Heart right ventricle (tissue), 16 donors: ENCODE results near the gene TLE5. TPM values are rescaled to one million over a fixed set of nuclear protein-coding genes. Genes with fewer than 3 reads are reported as not detected.
"Not testable (repeated sequence)": the region's sequence is repeated elsewhere in the genome, so short reads cannot be mapped to it uniquely, and the experiment has no call there.

ENCODE experiments used
- ATAC-seq, 8 donors: fragments of 200-7000 bp; cut with Tn5 transposase; one replicate each; pipeline ENCODE4 v1.9.1; 2020; ENCODE audit warnings: mild to moderate bottlenecking in 8 of 8, moderate library complexity in 8 of 8, moderate number of reproducible peaks in 1 of 8
- DNase-seq, 2 donors: peaks; one replicate each; pipeline ENCODE4 v3.0.0-alpha.2; 2020
- H3K27ac ChIP-seq, 10 donors: fragments of 200-600 bp; sonication (generic) in 2 of 10; one replicate each; pipeline versions ENCODE4 v1.5.0 to v1.8.0; 2020 to 2022; ENCODE audit warnings: mild to moderate bottlenecking in 3 of 10
- H3K27me3 ChIP-seq, 7 donors: fragments of 200-600 bp; one replicate each; pipeline ENCODE4 v1.8.0; 2021 to 2022; ENCODE audit warnings: mild to moderate bottlenecking in 2 of 7
- H3K36me3 ChIP-seq, 9 donors: fragments of 200-600 bp; sonication (generic) in 1 of 9; one replicate each; pipeline versions ENCODE4 v1.5.0 to v1.8.0; 2020 to 2022; ENCODE audit warnings: mild to moderate bottlenecking in 2 of 9
- H3K4me1 ChIP-seq, 9 donors: fragments of 200-600 bp; sonication (generic) in 1 of 9; one replicate each; pipeline versions ENCODE4 v1.5.0 to v1.8.0; 2020 to 2022; ENCODE audit warnings: mild to moderate bottlenecking in 4 of 9
- H3K4me3 ChIP-seq, 10 donors: fragments of 200-600 bp; sonication (generic) in 2 of 10; one replicate each; pipeline versions ENCODE4 v1.5.0 to v1.8.0; 2020 to 2022; ENCODE audit warnings: mild to moderate bottlenecking in 7 of 10, moderate library complexity in 2 of 10
- H3K9me3 ChIP-seq, 11 donors: fragments of 200-600 bp in 10 of 11; sonication (generic) in 2 of 11; one replicate each; pipeline versions ENCODE4 v1.5.0 to v1.8.0; 2013 to 2022; ENCODE audit warnings: mild to moderate bottlenecking in 2 of 11, control low read depth in 1 of 11, moderate library complexity in 1 of 11
- CTCF ChIP-seq, 9 donors: fragments of 200-600 bp; sonication (generic) in 2 of 9; IDR thresholded peaks; one replicate each; pipeline versions ENCODE4 v1.5.0 to v1.8.0; 2021 to 2022; ENCODE audit warnings: antibody characterized with exemption in 9 of 9, mild to moderate bottlenecking in 5 of 9, moderate library complexity in 1 of 9
- WGBS, 2 donors: extraction: QIAGEN DNeasy Blood & Tissue Kit; methylation state at CpG; one replicate each; pipeline ENCODE4 v1.1.7; 2013; ENCODE audit warnings: inconsistent platforms in 1 of 2; 5-methylcytosine and 5-hydroxymethylcytosine counted together
- intact Hi-C, 10 donors: fragments of 100-400 bp; cut with DNase I; formaldehyde crosslinking; loops; one replicate each; pipeline versions ENCODE4 v1.11.1 to v1.14.2; 2022
- polyA plus RNA-seq, 2 donors: library from polyadenylated mRNA; stranded (reverse); fragments of 200-250 nt; gene quantifications; one replicate each; pipeline ENCODE4 v1.2.3, GENCODE V29; 2013
- total RNA-seq, 10 donors: library from RNA; stranded (reverse); fragmentation: NEBNext Ultra II Directional in 3 of 10; extraction: Animal tissue kit (Norgen Biotek cat#: 25700) in 3 of 10; gene quantifications; one replicate each; pipeline versions ENCODE4 v1.2.1 to v1.2.4, GENCODE V29; 2021 to 2023
- donor health status: Arrhythmogenic right ventricular cardiomyopathy.
- donor health status: ischemic (EF 13 %, LVEDD 7.1; RV severe dilation, severe dysfunction).
- donor health status: healthy with polysubstance abuse.
- donor health status: DM: no; HTN: yes; CAD: no.
- donor health status: DM: no; HTN: no; CAD: no.
- donor health status: ischemic (EF 25% LVEDD 6.9; RV normal size, moderate dysfunction).
- donor health status: ischemic (EF 25% LVEDD 5.7; RV mildly dilated, moderate dysfunction).
- donor health status: healthy.
- donor health status: DM: yes; HTN: yes; CAD: no.
- donor health status: Ischemic cardiomyopathy.
- donor health status: ischemic (EF 35%, LVEDD 5.7; RV mildly dilated, moderate dysfunction).
- donor health status: nonischemic (EF 11% LVEDD 7.7; RV severe dilation, severe dysfunction).
- donor health status: DM: yes; HTN: yes; CAD: no.
- donor health status: PGD.
- donor health status: ischemic (EF 29% LVEDD 5.4; RV normal size, mild dysfunction).
- donor health status: nonischemic (EF 23%, LVEDD 6.1; RV moderate dilation, normal function).

TLE5 gene
- total and polyA plus RNA-seq, 12 donors: 653 to 1,254 (median 758) TPM

DNA sequence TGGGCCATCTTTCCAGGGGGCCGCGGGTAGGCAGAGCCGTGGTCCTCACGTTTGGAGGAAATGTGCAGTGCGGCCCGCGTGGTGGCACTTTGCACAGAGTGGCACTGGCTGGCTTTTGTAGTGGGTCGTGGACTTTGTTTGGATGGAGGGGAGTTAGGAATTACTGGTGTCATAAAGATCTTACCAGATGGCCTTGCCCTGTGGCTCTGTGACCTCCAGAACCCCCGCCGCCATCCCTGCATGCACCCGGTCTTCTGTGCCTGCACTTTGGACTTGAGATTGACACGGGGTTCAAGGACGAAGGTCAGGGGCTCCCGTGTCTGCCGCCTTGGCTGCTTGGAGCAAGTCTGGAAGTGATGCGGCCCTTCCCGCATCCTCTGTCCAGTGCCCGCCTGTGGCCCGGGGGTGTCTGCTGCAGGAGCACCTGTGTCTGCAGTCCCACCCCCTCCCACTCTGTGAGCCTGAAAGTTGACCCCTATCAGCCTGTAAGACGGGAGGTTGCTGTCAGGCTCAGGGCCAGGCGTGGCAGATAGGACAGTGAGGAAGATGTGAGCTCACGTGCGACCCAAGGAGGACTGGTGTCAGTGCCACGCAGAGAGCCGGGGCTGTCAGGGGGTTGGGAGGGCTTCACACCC, 34.1 kb upstream of the TLE5 start:
- peaks cover 38 to 66% (median 63%) of the 10 kb centered on the region in 9 donors for H3K4me1 ChIP-seq
- no peak for ATAC-seq

GRCh38 chr19:3095441-3096191, 33.3 kb upstream of the TLE5 start:
- Histone ChIP-seq H3K4me1 (peaks cover 33 to 59% (median 55%) of the 10 kb centered on the region in 9 donors), H3K4me3 (peak overlapping the region; percentile 86 to 100 (median 98)), H3K36me3 (no peaks in the 10 kb centered on the region), H3K27me3 (peaks cover 0 to 32% (median 0%) of the 10 kb centered on the region in 7 donors), H3K27ac (peak overlapping the region; percentile 5 to 95 (median 90)), H3K9me3 (no peaks in the 10 kb centered on the region)
- no peak for TF ChIP-seq CTCF (IDR thresholded peaks at IDR 0.05)
- 5 to 6% methylated on average over 31 of the region's 31 CpGs for WGBS, 2 donors
- intact Hi-C loops: loop anchor here in 3 of 10 donors (5.0 kb wide), 2 partner anchors 33 to 123 kb away; partner anchors contain the start of gene TLE5 (in 3 of the 3)
- ATAC-seq: peak in 1 of 8 donors; percentile 2
- DNase-seq: peak in 1 of 2 donors; percentile 45

More for the DNA sequence above, 34.1 kb upstream of the TLE5 start:
- H3K27ac ChIP-seq: peak overlapping the region; percentile 86 to 95 (median 90)
- DNase-seq: peak in 1 of 2 donors; percentile 6
- H3K9me3 ChIP-seq: no peaks in the 10 kb centered on the region
- H3K36me3 ChIP-seq: no peaks in the 10 kb centered on the region
- 30 to 38% methylated on average over 25 of the region's 25 CpGs for WGBS, 2 donors
- intact Hi-C loops: loop anchor here in 3 of 10 donors (5.0 kb wide), 2 partner anchors 34 to 124 kb away; partner anchors contain the start of gene TLE5 (in 3 of the 3)
- TF ChIP-seq CTCF (IDR thresholded peaks at IDR 0.05): no peak
- H3K4me3 ChIP-seq: peak overlapping the region; percentile 86 to 100 (median 98)
- peaks cover 0 to 32% (median 0%) of the 10 kb centered on the region in 7 donors for H3K27me3 ChIP-seq

- Histone ChIP-seq H3K4me3 (peak overlapping the region; percentile 86 to 100 (median 98)), H3K36me3 (no peaks in the 10 kb centered on the region), H3K4me1 (peaks cover 29 to 51% (median 47%) of the 10 kb centered on the region in 9 donors), H3K27me3 (peaks cover 0 to 32% (median 0%) of the 10 kb centered on the region in 7 donors), H3K9me3 (no peaks in the 10 kb centered on the region), H3K27ac (peak overlapping the region; percentile 5 to 95 (median 90))
- no peak for ATAC-seq
- no peak for DNase-seq
- WGBS, 2 donors: 1% methylated on average over 48 to 57 of the region's 57 CpGs
- intact Hi-C loops: loop anchor here in 5 of 10 donors (1.0 to 5.0 kb wide), 4 partner anchors 32 to 123 kb away; partner anchors contain the start of gene TLE5 (in 3 of the 5)
- no peak for TF ChIP-seq CTCF (IDR thresholded peaks at IDR 0.05)
Observed at GRCh38 chr19:3094601-3095440, 32.5 kb upstream of the TLE5 start.

DNA sequence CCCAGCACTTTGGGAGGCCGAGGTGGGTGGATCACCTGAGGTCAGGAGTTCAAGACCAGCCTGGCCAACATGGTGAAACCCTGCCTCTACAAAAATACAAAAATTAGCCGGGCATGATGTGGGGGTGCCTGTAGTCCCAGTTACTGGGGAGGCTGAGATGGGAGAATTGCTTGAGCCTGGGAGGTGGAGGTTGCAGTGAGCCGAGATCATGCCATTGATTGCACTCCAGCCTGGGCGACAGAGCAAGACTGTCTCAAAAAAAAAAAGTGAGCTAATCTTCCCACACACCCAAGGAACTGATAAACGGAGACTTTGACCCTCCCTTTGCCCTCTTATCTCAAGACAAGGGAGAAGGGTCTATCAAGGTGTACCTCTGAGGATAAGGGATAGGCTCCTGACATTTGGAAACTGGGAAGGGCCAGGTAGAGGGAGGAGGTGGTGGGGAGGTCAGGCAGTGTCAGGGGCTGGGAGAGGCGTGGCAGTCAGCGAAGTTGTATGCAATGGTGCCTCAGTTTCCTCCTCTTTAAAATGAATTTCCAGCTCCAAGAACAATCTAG, 27.1 kb upstream of the TLE5 start:
- H3K4me1 ChIP-seq, H3K36me3 ChIP-seq, DNase-seq, H3K27ac ChIP-seq, H3K4me3 ChIP-seq, H3K9me3 ChIP-seq, intact Hi-C loops, H3K27me3 ChIP-seq, ATAC-seq: not testable (repeated sequence)
- 77 to 78% methylated on average over 7 of the region's 7 CpGs for WGBS, 2 donors
